HEK293 (cell line): Measurements from ENCODE around the gene DPCD.

Source experiments
- ATF2 ChIP-seq: fragments of 450-650 bp; formaldehyde crosslinking; IDR thresholded peaks from 2 replicates; pipeline ENCODE4 v1.5.1; 2016; ENCODE audit warnings: missing biosample characterization, missing genetic modification characterization, low read depth
- BCL11A ChIP-seq: fragments of 450-650 bp; formaldehyde crosslinking; IDR thresholded peaks from 2 replicates; pipeline ENCODE4 v1.5.1; 2016; ENCODE audit warnings: low read depth, missing biosample characterization, missing genetic modification characterization
- HIC1 ChIP-seq: fragments of 450-650 bp; formaldehyde crosslinking; IDR thresholded peaks from 2 replicates; pipeline ENCODE4 v1.5.1; 2016; ENCODE audit warnings: missing biosample characterization, missing genetic modification characterization
- KLF10 ChIP-seq: fragments of 450-650 bp; IDR thresholded peaks from 2 replicates; pipeline ENCODE4 v1.5.1; 2018; ENCODE audit warnings: missing biosample characterization, mild to moderate bottlenecking, missing genetic modification characterization
- KLF9 ChIP-seq: fragments of 450-650 bp; formaldehyde crosslinking; IDR thresholded peaks from 2 replicates; pipeline ENCODE4 v1.5.1; 2016; ENCODE audit warnings: missing biosample characterization, missing genetic modification characterization, low read depth
- OSR2 ChIP-seq: fragments of 450-650 bp; formaldehyde crosslinking; IDR thresholded peaks from 2 replicates; pipeline ENCODE4 v1.5.1; 2016; ENCODE audit warnings: missing biosample characterization, missing genetic modification characterization
- SCRT1 ChIP-seq: fragments of 450-650 bp; formaldehyde crosslinking; IDR thresholded peaks from 2 replicates; pipeline ENCODE4 v1.5.1; 2016; ENCODE audit warnings: missing biosample characterization, missing genetic modification characterization, borderline replicate concordance
- ZBTB17 ChIP-seq: fragments of 450-650 bp; formaldehyde crosslinking; IDR thresholded peaks from 2 replicates; pipeline ENCODE4 v1.5.1; 2016; ENCODE audit warnings: missing biosample characterization, missing genetic modification characterization
- ZNF112 ChIP-seq: fragments of 450-650 bp; formaldehyde crosslinking; IDR thresholded peaks from 2 replicates; pipeline ENCODE4 v1.5.0; 2017; ENCODE audit warnings: missing biosample characterization, missing genetic modification characterization
- ZNF114 ChIP-seq: fragments of 450-650 bp; formaldehyde crosslinking; IDR thresholded peaks from 2 replicates; pipeline ENCODE4 v1.5.0; 2017; ENCODE audit warnings: missing biosample characterization, missing genetic modification characterization
- ZNF24 ChIP-seq: fragments of 450-650 bp; formaldehyde crosslinking; IDR thresholded peaks from 2 replicates; pipeline ENCODE4 v1.5.1; 2016; ENCODE audit warnings: missing biosample characterization, missing genetic modification characterization
- ZNF335 ChIP-seq: fragments of 450-650 bp; formaldehyde crosslinking; conservative IDR thresholded peaks from 2 replicates; pipeline ENCODE4 v1.5.1; 2016; ENCODE audit warnings: missing biosample characterization, missing genetic modification characterization
- ZNF354C ChIP-seq: fragments of 450-650 bp; formaldehyde crosslinking; IDR thresholded peaks from 2 replicates; pipeline ENCODE4 v1.5.1; 2016; ENCODE audit warnings: missing biosample characterization, missing genetic modification characterization, low read depth, borderline replicate concordance
- ZNF416 ChIP-seq: fragments of 450-650 bp; formaldehyde crosslinking; IDR thresholded peaks from 2 replicates; pipeline ENCODE4 v1.5.1; 2016; ENCODE audit warnings: missing biosample characterization, missing genetic modification characterization
- ZNF513 ChIP-seq: fragments of 450-650 bp; IDR thresholded peaks from 2 replicates; pipeline ENCODE4 v1.5.1; 2018; ENCODE audit warnings: missing biosample characterization, missing genetic modification characterization
- ZNF530 ChIP-seq: fragments of 450-650 bp; formaldehyde crosslinking; IDR thresholded peaks from 2 replicates; pipeline ENCODE4 v1.5.1; 2016; ENCODE audit warnings: low read depth, missing biosample characterization, missing genetic modification characterization
- ZNF585B ChIP-seq: fragments of 450-650 bp; formaldehyde crosslinking; IDR thresholded peaks from 2 replicates; pipeline ENCODE4 v1.5.1; 2016; ENCODE audit warnings: missing biosample characterization, missing genetic modification characterization
- ZNF600 ChIP-seq: fragments of 450-650 bp; formaldehyde crosslinking; IDR thresholded peaks from 2 replicates; pipeline ENCODE4 v1.5.1; 2016; ENCODE audit warnings: missing biosample characterization, missing genetic modification characterization
- ZNF610 ChIP-seq: fragments of 450-650 bp; formaldehyde crosslinking; IDR thresholded peaks from 2 replicates; pipeline ENCODE4 v1.5.1; 2016; ENCODE audit warnings: missing biosample characterization, missing genetic modification characterization, borderline replicate concordance
- ZNF747 ChIP-seq: fragments of 450-650 bp; formaldehyde crosslinking; IDR thresholded peaks from 2 replicates; pipeline ENCODE4 v1.5.1; 2016; ENCODE audit warnings: missing biosample characterization, missing genetic modification characterization
- ZNF768 ChIP-seq: fragments of 450-650 bp; formaldehyde crosslinking; IDR thresholded peaks from 2 replicates; pipeline ENCODE4 v1.5.1; 2018; ENCODE audit warnings: missing biosample characterization, mild to moderate bottlenecking, missing genetic modification characterization
- TF ChIP-seq, protein P1 (sequence below): fragments of 450-650 bp; formaldehyde crosslinking; IDR thresholded peaks from 2 replicates; pipeline ENCODE4 v1.5.1; 2016; ENCODE audit warnings: missing biosample characterization, missing genetic modification characterization
- TF ChIP-seq, protein P2 (sequence below): fragments of 450-650 bp; formaldehyde crosslinking; IDR thresholded peaks from 2 replicates; pipeline ENCODE4 v1.5.1; 2016; ENCODE audit warnings: missing biosample characterization, missing genetic modification characterization, borderline replicate concordance
- TF ChIP-seq, protein P3 (sequence below): fragments of 450-650 bp; formaldehyde crosslinking; IDR thresholded peaks from 2 replicates; pipeline ENCODE4 v1.5.1; 2017; ENCODE audit warnings: missing biosample characterization, missing genetic modification characterization

The DPCD gene

DNA sequence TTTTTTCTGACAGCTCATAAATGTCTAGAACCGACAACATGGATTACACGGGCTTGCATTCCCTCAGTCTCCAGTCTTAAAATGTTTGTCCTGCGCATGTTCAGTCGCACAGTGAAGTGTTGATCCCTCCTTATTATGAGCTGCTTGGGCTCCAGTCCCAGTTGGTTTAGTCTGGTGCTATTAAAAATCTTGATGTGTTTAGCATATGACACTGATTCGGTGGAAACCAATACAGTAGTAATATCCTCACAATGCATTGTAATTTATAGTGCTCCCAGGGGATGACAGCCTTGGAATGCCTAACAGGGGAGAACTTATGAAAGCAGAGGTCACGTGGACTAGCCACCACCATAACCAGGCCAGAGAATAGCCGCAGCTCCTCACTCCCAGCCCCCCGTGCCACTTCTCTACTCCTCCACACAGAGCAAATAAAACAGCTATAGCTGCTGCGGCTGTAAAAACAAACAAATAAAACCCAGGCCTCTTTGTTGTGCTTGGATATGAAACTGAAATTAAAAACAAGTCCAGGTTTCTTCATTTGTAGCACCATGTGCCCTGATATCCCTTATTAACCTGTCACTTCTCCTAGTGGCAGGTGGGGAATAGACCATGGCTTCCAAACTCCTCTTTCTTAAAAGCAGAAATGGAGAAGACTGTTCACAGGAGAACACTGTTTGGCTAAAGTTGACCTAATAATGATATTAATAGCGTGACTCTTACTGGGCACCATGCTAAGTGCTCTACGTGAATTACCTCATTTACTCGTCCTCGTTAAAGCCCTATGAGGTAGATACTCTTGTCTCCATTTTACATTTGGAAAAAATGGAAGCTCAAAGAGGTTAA lies 7.7 kb downstream of the DPCD start (continued):
- TF ChIP-seq ZNF114 (tag by site-specific recombination), result no peak
- TF ChIP-seq ZNF416 (tag by site-specific recombination), result no peak
- no peak for TF ChIP-seq ZNF513 (tag by site-specific recombination)
- TF ChIP-seq ZNF768 (tag by site-specific recombination), result no peak
- TF ChIP-seq, protein P1, sequence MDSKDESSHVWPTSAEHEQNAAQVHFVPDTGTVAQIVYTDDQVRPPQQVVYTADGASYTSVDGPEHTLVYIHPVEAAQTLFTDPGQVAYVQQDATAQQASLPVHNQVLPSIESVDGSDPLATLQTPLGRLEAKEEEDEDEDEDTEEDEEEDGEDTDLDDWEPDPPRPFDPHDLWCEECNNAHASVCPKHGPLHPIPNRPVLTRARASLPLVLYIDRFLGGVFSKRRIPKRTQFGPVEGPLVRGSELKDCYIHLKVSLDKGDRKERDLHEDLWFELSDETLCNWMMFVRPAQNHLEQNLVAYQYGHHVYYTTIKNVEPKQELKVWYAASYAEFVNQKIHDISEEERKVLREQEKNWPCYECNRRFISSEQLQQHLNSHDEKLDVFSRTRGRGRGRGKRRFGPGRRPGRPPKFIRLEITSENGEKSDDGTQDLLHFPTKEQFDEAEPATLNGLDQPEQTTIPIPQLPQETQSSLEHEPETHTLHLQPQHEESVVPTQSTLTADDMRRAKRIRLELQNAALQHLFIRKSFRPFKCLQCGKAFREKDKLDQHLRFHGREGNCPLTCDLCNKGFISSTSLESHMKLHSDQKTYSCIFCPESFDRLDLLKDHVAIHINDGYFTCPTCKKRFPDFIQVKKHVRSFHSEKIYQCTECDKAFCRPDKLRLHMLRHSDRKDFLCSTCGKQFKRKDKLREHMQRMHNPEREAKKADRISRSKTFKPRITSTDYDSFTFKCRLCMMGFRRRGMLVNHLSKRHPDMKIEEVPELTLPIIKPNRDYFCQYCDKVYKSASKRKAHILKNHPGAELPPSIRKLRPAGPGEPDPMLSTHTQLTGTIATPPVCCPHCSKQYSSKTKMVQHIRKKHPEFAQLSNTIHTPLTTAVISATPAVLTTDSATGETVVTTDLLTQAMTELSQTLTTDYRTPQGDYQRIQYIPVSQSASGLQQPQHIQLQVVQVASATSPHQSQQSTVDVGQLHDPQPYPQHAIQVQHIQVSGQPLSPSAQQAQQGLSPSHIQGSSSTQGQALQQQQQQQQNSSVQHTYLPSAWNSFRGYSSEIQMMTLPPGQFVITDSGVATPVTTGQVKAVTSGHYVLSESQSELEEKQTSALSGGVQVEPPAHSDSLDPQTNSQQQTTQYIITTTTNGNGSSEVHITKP (tag by site-specific recombination), result peak; percentile 93
- no peak for TF ChIP-seq ZNF354C (tag by site-specific recombination)
- TF ChIP-seq ZNF585B (tag by site-specific recombination), result no peak
- TF ChIP-seq ZNF335 (tag by site-specific recombination), result peak; percentile 51
- no peak for TF ChIP-seq SCRT1
- peak; percentile 76 for TF ChIP-seq ZBTB17 (tag by site-specific recombination)
- TF ChIP-seq, protein P2, sequence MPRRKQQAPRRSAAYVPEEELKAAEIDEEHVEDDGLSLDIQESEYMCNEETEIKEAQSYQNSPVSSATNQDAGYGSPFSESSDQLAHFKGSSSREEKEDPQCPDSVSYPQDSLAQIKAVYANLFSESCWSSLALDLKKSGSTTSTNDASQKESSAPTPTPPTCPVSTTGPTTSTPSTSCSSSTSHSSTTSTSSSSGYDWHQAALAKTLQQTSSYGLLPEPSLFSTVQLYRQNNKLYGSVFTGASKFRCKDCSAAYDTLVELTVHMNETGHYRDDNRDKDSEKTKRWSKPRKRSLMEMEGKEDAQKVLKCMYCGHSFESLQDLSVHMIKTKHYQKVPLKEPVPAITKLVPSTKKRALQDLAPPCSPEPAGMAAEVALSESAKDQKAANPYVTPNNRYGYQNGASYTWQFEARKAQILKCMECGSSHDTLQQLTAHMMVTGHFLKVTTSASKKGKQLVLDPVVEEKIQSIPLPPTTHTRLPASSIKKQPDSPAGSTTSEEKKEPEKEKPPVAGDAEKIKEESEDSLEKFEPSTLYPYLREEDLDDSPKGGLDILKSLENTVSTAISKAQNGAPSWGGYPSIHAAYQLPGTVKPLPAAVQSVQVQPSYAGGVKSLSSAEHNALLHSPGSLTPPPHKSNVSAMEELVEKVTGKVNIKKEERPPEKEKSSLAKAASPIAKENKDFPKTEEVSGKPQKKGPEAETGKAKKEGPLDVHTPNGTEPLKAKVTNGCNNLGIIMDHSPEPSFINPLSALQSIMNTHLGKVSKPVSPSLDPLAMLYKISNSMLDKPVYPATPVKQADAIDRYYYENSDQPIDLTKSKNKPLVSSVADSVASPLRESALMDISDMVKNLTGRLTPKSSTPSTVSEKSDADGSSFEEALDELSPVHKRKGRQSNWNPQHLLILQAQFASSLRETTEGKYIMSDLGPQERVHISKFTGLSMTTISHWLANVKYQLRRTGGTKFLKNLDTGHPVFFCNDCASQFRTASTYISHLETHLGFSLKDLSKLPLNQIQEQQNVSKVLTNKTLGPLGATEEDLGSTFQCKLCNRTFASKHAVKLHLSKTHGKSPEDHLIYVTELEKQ (tag by site-specific recombination), result peak; percentile 58; the same call in 1 of the 2 replicates
- no peak for TF ChIP-seq ZNF530 (tag by site-specific recombination)
- TF ChIP-seq, protein P3, sequence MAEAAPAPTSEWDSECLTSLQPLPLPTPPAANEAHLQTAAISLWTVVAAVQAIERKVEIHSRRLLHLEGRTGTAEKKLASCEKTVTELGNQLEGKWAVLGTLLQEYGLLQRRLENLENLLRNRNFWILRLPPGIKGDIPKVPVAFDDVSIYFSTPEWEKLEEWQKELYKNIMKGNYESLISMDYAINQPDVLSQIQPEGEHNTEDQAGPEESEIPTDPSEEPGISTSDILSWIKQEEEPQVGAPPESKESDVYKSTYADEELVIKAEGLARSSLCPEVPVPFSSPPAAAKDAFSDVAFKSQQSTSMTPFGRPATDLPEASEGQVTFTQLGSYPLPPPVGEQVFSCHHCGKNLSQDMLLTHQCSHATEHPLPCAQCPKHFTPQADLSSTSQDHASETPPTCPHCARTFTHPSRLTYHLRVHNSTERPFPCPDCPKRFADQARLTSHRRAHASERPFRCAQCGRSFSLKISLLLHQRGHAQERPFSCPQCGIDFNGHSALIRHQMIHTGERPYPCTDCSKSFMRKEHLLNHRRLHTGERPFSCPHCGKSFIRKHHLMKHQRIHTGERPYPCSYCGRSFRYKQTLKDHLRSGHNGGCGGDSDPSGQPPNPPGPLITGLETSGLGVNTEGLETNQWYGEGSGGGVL (tag by site-specific recombination), result no peak
- TF ChIP-seq ZNF600 (tag by site-specific recombination), result peak; percentile 66
- peak; percentile 98 for TF ChIP-seq OSR2
- no peak for TF ChIP-seq KLF9 (tag by site-specific recombination)
- no peak for TF ChIP-seq ZNF747 (tag by site-specific recombination)
- TF ChIP-seq BCL11A (tag by site-specific recombination), result peak; percentile 74; the same call in 1 of the 2 replicates
- TF ChIP-seq HIC1 (tag by site-specific recombination), result no peak
- no peak for TF ChIP-seq ZNF112 (tag by site-specific recombination)
- 0 out of 2 replicates have a peak, but pooled peaks have one; percentile 42 for TF ChIP-seq ATF2 (tag by site-specific recombination)
- TF ChIP-seq ZNF610 (tag by site-specific recombination), result no peak
- peak; percentile 67; the same call in 1 of the 2 replicates for TF ChIP-seq ZNF24 (tag by site-specific recombination)
- peak; percentile 37 for TF ChIP-seq KLF10 (tag by site-specific recombination)
